Measurements from ENCODE around the gene MISFA. TPM values are rescaled to one million over a fixed set of nuclear protein-coding genes. Genes with fewer than 3 reads are reported as not detected.

MISFA gene
- total RNA-seq, 1 experiment from 2014 or later: 3.7 TPM

DNA sequence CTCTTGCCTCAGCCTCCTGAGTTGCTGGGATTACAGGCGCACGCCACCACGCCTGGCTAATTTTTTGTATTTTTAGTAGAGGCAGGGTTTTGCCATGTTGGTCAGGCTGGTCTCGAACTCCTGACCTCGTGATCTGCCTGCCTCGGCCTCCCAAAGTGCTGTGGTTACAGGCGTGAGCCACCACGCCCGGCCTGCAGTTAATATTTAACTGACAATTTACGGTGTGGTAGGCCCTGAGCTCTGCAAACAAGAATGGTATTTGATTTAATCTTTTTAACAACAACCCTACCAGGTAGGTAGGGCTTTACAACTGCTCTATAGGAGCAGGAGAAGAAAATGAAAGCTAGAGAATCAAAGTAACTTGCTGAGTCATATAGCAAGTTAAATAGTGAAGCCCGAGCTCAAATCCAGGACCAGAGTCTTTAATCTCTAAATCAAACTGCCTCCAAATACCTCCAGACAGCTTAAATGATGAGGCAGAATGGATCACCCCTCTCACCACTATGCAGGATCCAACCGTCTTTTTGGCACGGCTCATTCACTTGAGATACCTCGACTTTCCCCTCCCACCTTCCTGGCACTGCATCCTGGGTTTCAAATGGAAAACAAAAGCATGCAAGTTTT is 20.5 kb upstream of the MISFA start:
- Histone ChIP-seq H4K8ac (replicated peaks; ENCODE audit: insufficient read length, low read depth, low read length) (no peak overlapping the region), H2BK12ac (ENCODE audit: insufficient read length, low read depth, low read length) (no peak overlapping the region), H3K56ac (ENCODE audit: insufficient read length, low read depth, low read length) (no peak overlapping the region), H2BK5ac (ENCODE audit: insufficient read length, low read length) (no peak overlapping the region), H2AFZ (ENCODE audit: low read length) (no peak overlapping the region), H3K23ac (ENCODE audit: insufficient read length, low read depth, low read length) (no peak overlapping the region), H3K9ac (ENCODE audit: extremely low read depth, insufficient read length, low read length) (no peak overlapping the region), H3K4me1 (ENCODE audit: insufficient read depth, low read length) (no peaks in the 10 kb centered on the region), H3K27ac (ENCODE audit: insufficient read length, low read depth, low read length) (no peak overlapping the region), H2BK120ac (ENCODE audit: low read depth, low read length, poor library complexity, severe bottlenecking) (no peak overlapping the region), H3K4me2 (ENCODE audit: insufficient read depth, insufficient read length, low read length) (no peak overlapping the region), H3K79me1 (ENCODE audit: insufficient read depth, low read depth, low read length, poor library complexity, severe bottlenecking) (no peaks in the 10 kb centered on the region), H2BK15ac (ENCODE audit: low read depth, low read length) (no peak overlapping the region), H3T11ph (ENCODE audit: low read length) (no peak overlapping the region), H3K14ac (ENCODE audit: insufficient read depth, low read length) (no peak overlapping the region), H3K23me2 (ENCODE audit: insufficient read length, low read depth, low read length, poor library complexity, severe bottlenecking) (no peaks in the 10 kb centered on the region), H4K5ac (ENCODE audit: insufficient read length, low read depth, low read length) (no peak overlapping the region), H4K20me1 (ENCODE audit: control insufficient read depth, insufficient read depth, insufficient read length) (no peaks in the 10 kb centered on the region), H3K4ac (ENCODE audit: low read depth, low read length) (no peak overlapping the region), H2BK20ac (ENCODE audit: low read depth, low read length, poor library complexity, severe bottlenecking) (no peak overlapping the region), H3K9me3 (ENCODE audit: control insufficient read depth, low read depth, low read length) (no peaks in the 10 kb centered on the region), H3K27me3 (ENCODE audit: insufficient read depth, low read length) (no peaks in the 10 kb centered on the region), H2AK5ac (ENCODE audit: insufficient read length, low read length) (no peak overlapping the region), H3K18ac (ENCODE audit: insufficient read length, low read depth, low read length) (no peak overlapping the region), H3K79me2 (ENCODE audit: insufficient read depth, low read length) (no peaks in the 10 kb centered on the region), H4K91ac (ENCODE audit: insufficient read length, low read depth, low read length) (no peak overlapping the region)
- Mint-ChIP-seq H3K4me1 (peaks cover 0 to 3% of the 10 kb centered on the region in 2 experiments; a peak in 2 of 4 replicates), H3K27ac (peak overlapping the region in 1 of 3 experiments; percentile 57; a peak in 1 of 7 replicates), H3K4me3 (no peak overlapping the region), H3K27me3 (ENCODE audit: low read depth) (no peaks in the 10 kb centered on the region), H3K36me3 (ENCODE audit: insufficient read depth in 1 of 3, low read depth in 3 of 3) (peaks cover 0 to 19% (median 7%) of the 10 kb centered on the region in 3 experiments; a peak in 4 of 7 replicates), H3K9me3 (no peaks in the 10 kb centered on the region)
- no peak for DNase-seq
- TF ChIP-seq CTCF (conservative IDR thresholded peaks at IDR 0.05): no peak
- WGBS (ENCODE audit: extremely low coverage, insufficient read length, low lambda C conversion rate): no CpG with 5 or more reads among the region's 14 CpGs

Measured in H9 (cell line).